ENCODE data around the gene ARPC5.

GRCh38 chr1:183642166-183642565 lies 6.6 kb upstream of the ARPC5 start:
- TF ChIP-seq, protein P1, sequence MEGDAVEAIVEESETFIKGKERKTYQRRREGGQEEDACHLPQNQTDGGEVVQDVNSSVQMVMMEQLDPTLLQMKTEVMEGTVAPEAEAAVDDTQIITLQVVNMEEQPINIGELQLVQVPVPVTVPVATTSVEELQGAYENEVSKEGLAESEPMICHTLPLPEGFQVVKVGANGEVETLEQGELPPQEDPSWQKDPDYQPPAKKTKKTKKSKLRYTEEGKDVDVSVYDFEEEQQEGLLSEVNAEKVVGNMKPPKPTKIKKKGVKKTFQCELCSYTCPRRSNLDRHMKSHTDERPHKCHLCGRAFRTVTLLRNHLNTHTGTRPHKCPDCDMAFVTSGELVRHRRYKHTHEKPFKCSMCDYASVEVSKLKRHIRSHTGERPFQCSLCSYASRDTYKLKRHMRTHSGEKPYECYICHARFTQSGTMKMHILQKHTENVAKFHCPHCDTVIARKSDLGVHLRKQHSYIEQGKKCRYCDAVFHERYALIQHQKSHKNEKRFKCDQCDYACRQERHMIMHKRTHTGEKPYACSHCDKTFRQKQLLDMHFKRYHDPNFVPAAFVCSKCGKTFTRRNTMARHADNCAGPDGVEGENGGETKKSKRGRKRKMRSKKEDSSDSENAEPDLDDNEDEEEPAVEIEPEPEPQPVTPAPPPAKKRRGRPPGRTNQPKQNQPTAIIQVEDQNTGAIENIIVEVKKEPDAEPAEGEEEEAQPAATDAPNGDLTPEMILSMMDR (IDR thresholded peaks at IDR 0.05; ENCODE audit: borderline replicate concordance, extremely low read depth, low read length, poor library complexity, severe bottlenecking): no peak
- no peak for TF ChIP-seq EZH2 (IDR thresholded peaks at IDR 0.05; ENCODE audit: borderline replicate concordance, low read depth, low read length, severe bottlenecking)

Data from DND-41 (cell line).